Kidney (tissue), 14 donors: ENCODE results near the gene LRIT2. TPM values are rescaled to one million over a fixed set of nuclear protein-coding genes. Genes with fewer than 3 reads are reported as not detected.

Experiments
- DNase-seq, 5 donors: peaks; one replicate each; pipeline ENCODE4 v3.0.0-alpha.2; 2013 to 2020
- FAIRE-seq: peaks from 2 replicates; lab custom pipeline; 2012; peaks lifted over from hg19 to GRCh38; lab: Jason Lieb, UNC
- H3K27ac ChIP-seq, 2 donors: one replicate each; pipeline ENCODE4 v1.7.0; 2013; ENCODE audit warnings: low read depth in 2 of 2, low read length in 2 of 2, inconsistent platforms in 1 of 2
- H3K27me3 ChIP-seq: one replicate; pipeline ENCODE4 v1.7.1; 2013; ENCODE audit warnings: low read length, inconsistent platforms; ENCODE audit not compliant: control insufficient read depth, insufficient read depth
- H3K36me3 ChIP-seq, 3 donors: one replicate each; pipeline versions ENCODE4 v1.7.0 to v1.7.1; 2013; ENCODE audit warnings: low read length in 3 of 3, control low read depth in 1 of 3, inconsistent platforms in 1 of 3; ENCODE audit not compliant: insufficient read depth in 3 of 3, control insufficient read depth in 2 of 3
- H3K4me1 ChIP-seq, 3 donors: one replicate each; pipeline versions ENCODE4 v1.7.0 to v1.7.1; 2013; ENCODE audit warnings: low read length in 3 of 3, inconsistent platforms in 1 of 3, low read depth in 1 of 3; ENCODE audit not compliant: control insufficient read depth in 2 of 3, insufficient read depth in 2 of 3
- H3K4me3 ChIP-seq, 3 donors: one replicate each; pipeline versions ENCODE4 v1.7.0 to v1.8.1; 2013; ENCODE audit warnings: low read length in 3 of 3, control low read depth in 1 of 3, inconsistent platforms in 1 of 3
- H3K9ac ChIP-seq, 3 donors: one replicate each; pipeline versions ENCODE4 v1.7.0 to v1.7.1; 2013; ENCODE audit warnings: low read length in 3 of 3, control low read depth in 1 of 3, inconsistent platforms in 1 of 3
- H3K9me3 ChIP-seq, 3 donors: one replicate each; pipeline versions ENCODE4 v1.7.0 to v1.7.1; 2013; ENCODE audit warnings: low read length in 3 of 3, control low read depth in 1 of 3, inconsistent platforms in 1 of 3; ENCODE audit not compliant: control insufficient read depth in 2 of 3, insufficient read depth in 1 of 3
- intact Hi-C: fragments of 100-400 bp; cut with DNase I; formaldehyde crosslinking; loops from one replicate; pipeline ENCODE4 v1.11.1; 2022
- polyA plus RNA-seq: library from polyadenylated mRNA; stranded (reverse); fragments of 350-450 nt; fragmentation: Illumina TruSeq; extraction: RNeasy Lipid Tissue Mini Kit (QIAGEN cat#74804); gene quantifications from one replicate; pipeline ENCODE4 v1.2.3, GENCODE V29; 2014; ENCODE audit warnings: low read depth, low replicate concordance; ENCODE audit not compliant: insufficient read depth
- total RNA-seq: library from RNA; stranded (reverse); fragmentation: NEBNext Ultra II Directional; extraction: Animal tissue kit (Norgen Biotek cat#: 25700); gene quantifications from one replicate; pipeline ENCODE4 v1.2.1, GENCODE V29; 2021
- TF ChIP-seq, protein P1 (sequence below): IDR thresholded peaks from 3 replicates; pipeline ENCODE4 v1.5.1; 2012; ENCODE audit warnings: mild to moderate bottlenecking, moderate library complexity, borderline replicate concordance; ENCODE audit not compliant: insufficient read depth; ENCODE audit errors: extremely low read depth
- donor health status: control.
- donor health status: control.
- donor health status: control.
- donor health status: control.
- donor health status: control.
- donor health status: DM: yes; HTN: yes; CAD: no.
- donor health status: Normal renal cell carcinoma (clear cell type).

Gene LRIT2
- total and polyA plus RNA-seq, 2 donors from 2014 or later, result not detected

GRCh38 chr10:84232376-84232775, 7.0 kb upstream of the LRIT2 start:
- TF ChIP-seq, protein P1, sequence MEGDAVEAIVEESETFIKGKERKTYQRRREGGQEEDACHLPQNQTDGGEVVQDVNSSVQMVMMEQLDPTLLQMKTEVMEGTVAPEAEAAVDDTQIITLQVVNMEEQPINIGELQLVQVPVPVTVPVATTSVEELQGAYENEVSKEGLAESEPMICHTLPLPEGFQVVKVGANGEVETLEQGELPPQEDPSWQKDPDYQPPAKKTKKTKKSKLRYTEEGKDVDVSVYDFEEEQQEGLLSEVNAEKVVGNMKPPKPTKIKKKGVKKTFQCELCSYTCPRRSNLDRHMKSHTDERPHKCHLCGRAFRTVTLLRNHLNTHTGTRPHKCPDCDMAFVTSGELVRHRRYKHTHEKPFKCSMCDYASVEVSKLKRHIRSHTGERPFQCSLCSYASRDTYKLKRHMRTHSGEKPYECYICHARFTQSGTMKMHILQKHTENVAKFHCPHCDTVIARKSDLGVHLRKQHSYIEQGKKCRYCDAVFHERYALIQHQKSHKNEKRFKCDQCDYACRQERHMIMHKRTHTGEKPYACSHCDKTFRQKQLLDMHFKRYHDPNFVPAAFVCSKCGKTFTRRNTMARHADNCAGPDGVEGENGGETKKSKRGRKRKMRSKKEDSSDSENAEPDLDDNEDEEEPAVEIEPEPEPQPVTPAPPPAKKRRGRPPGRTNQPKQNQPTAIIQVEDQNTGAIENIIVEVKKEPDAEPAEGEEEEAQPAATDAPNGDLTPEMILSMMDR, result no peak
- DNase-seq, result no peak
- Histone ChIP-seq H3K36me3 (no peaks in the 10 kb centered on the region), H3K9ac (no peak overlapping the region), H3K4me1 (no peaks in the 10 kb centered on the region), H3K27me3 (no peaks in the 10 kb centered on the region), H3K4me3 (no peak overlapping the region), H3K27ac (no peak overlapping the region), H3K9me3 (no peaks in the 10 kb centered on the region)
- FAIRE-seq, result no peak
- intact Hi-C loops, result no loop called here

DNA sequence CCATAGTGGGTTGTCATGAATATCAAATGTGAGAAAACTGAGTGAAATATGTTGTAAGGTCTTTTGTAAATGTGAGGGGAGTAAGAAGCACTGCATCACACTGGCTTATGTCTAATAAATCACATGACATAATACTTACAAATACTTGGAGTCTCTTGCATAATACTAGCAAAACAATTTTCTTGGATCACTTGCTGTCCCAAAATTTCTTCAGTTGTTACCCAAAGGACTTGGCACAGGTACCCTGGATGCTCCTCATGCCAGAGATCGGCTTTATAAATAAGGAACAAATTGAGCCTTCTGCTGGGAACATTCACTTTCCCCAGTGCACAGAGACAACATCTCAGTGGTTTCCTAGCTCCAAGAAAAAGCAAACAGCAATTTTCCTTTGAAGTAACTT, 5.0 kb upstream of the LRIT2 start:
- Histone ChIP-seq H3K27ac (no peak overlapping the region), H3K36me3 (no peaks in the 10 kb centered on the region)

GRCh38 chr10:84227810-84228209, 2.5 kb upstream of the LRIT2 start:
- Histone ChIP-seq H3K36me3 (no peaks in the 10 kb centered on the region), H3K4me3 (no peak overlapping the region), H3K4me1 (no peaks in the 10 kb centered on the region), H3K9me3 (no peaks in the 10 kb centered on the region), H3K27ac (no peak overlapping the region), H3K9ac (no peak overlapping the region), H3K27me3 (no peaks in the 10 kb centered on the region)
- TF ChIP-seq, protein P1, result no peak
- intact Hi-C loops, result no loop called here
- DNase-seq, result no peak
- no peak for FAIRE-seq

More for the DNA sequence above, 5.0 kb upstream of the LRIT2 start:
- TF ChIP-seq, protein P1, result no peak
- Histone ChIP-seq H3K9ac (no peak overlapping the region), H3K4me3 (no peak overlapping the region), H3K4me1 (no peaks in the 10 kb centered on the region), H3K27me3 (no peaks in the 10 kb centered on the region), H3K9me3 (no peaks in the 10 kb centered on the region)
- DNase-seq (no peak), FAIRE-seq (no peak)
- intact Hi-C loops, result no loop called here

DNA sequence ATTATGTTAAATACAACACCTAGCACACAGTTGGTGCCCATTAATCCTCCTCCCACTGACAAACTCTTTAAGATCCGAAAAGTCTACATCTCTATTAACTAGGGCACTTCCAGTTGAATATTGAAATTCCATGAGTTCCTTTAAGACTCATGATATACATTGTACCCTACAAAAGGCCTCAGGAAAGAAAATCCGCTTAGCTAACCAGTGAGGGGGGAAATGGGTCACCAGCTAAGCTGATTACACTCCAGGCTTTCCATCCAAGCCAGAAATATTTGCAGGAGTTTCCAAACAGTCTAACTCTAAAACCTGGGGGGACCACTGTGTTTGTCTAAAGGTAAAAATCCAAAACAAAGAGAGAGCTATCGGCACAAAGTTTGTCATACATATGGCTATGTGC, 1.3 kb upstream of the LRIT2 start:
- intact Hi-C loops, result no loop called here

More for the DNA sequence above, 1.3 kb upstream of the LRIT2 start:
- H3K36me3 ChIP-seq, result no peaks in the 10 kb centered on the region
- TF ChIP-seq, protein P1, result no peak
- no peak overlapping the region for H3K4me3 ChIP-seq
- no peak overlapping the region for H3K27ac ChIP-seq
- no peaks in the 10 kb centered on the region for H3K27me3 ChIP-seq
- H3K9me3 ChIP-seq, result no peaks in the 10 kb centered on the region
- H3K9ac ChIP-seq, result no peak overlapping the region
- FAIRE-seq, result no peak
- DNase-seq, result no peak
- no peaks in the 10 kb centered on the region for H3K4me1 ChIP-seq
